Epithelial cell of prostate (primary cell): ENCODE measurements around the gene SLMAP.

ENCODE experiments used
- DNase-seq: peaks from one replicate; pipeline ENCODE4 v3.0.0-alpha.2; 2011; ENCODE audit warnings: low read depth, low spot score
- H3K27ac ChIP-seq: fragments of 450-650 bp; 2 replicates; pipeline ENCODE4 v1.5.1; 2017; ENCODE audit warnings: mild to moderate bottlenecking

SLMAP gene

DNA sequence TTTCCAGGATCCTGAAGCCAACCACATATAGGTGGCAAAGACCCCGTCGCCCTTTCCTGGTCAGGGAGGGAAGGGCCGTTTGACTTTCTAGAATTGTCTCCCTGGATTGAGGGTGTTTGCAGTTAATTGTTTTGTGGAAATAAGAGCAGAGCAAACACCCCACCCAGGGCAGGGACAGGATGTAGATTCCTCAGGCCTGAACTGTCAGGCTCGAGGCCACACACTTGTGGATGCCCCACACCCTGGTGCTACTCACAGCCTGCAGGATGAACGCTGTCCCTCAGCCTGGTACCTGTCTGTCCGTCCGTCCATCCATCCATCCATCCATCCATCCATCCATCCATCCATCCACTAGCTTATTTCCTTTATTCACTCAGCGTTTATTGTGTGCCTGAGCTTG lies 222.2 kb downstream of the SLMAP start:
- no peak for DNase-seq
- H3K27ac ChIP-seq: peak overlapping the region; percentile 100
